Peyer's patch (tissue), 4 donors: Measurements from ENCODE around the gene FUT2.

Experiments used
- CTCF ChIP-seq, 6 experiments: fragments of 450-650 bp in 4 of 6; fragments of 200-600 bp in 2 of 6; sonication (generic) in 1 of 6; IDR thresholded peaks; one replicate each; pipeline ENCODE4 v1.5.1; 2017 to 2019; ENCODE audit warnings: antibody characterized with exemption in 6 of 6, mild to moderate bottlenecking in 3 of 6, moderate library complexity in 1 of 6
- POLR2A ChIP-seq, 2 donors: fragments of 450-650 bp; IDR thresholded peaks; one replicate each; pipeline ENCODE4 v1.5.1; 2017; ENCODE audit warnings: antibody characterized with exemption in 2 of 2, mild to moderate bottlenecking in 2 of 2, moderate library complexity in 2 of 2

- TF ChIP-seq POLR2A (IDR thresholded peaks at IDR 0.05), result no peak
- no peak for TF ChIP-seq CTCF (IDR thresholded peaks at IDR 0.05)
These were observed 49.0 kb upstream of the FUT2 start for GRCh38 chr19:48646722-48647216.
